Non-pigmented ciliary epithelial cell (primary cell): ENCODE measurements around the gene TNIK.

Experiments used
- DNase-seq: peaks from one replicate; pipeline ENCODE4 v3.0.0-alpha.2; 2010; ENCODE audit warnings: low read depth

TNIK gene

DNA sequence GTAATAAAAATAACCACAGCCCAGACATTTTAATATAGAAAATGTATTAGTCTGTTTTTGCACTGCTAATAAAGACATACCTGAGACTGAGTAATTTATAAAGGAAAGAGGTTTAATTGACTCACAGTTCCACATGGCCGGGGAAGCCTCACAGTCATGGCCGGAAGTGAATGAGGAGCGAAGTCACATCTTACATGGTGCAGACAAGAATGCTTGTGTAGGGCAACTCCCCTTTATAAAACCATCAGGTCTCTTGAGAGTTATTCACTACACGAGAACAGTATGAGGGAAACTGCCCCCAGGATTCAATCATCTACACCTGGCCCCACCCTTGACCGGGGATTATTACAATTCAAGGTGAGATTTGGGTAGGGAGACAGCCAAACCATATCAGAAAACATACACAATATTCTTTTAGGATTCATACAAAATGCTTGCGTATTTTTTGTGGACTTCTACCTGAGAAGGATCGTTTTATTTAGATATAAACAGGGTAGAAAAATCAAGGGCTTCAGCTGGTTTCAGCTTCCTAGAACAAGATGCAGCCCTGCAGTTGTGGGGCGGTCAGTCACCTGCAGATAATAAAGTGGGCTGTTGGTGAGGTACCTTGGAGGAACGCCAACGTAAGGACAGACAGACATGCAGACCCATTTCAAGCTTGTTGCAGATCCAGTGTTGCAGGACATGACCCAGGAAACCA lies 101.9 kb downstream of the TNIK start:
- DNase-seq: no peak

DNA sequence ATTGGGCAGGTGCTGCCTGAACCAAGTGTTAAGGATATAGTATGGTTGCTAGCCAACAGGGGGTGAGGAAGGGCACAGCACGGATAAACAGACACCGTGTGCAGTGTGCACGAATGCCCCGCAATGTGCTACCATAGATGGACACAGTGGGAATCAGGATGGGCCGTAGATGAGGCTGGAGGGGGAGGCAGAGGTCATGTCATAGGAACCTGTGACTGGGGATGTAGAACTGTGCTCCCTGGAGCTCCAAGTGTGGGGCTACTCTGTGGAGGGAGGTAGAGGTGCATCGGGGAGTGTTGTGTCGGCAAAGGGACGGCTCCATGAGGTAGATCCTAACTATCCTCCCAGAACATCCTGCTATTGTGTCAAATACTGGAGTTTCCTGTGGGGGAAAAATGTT lies 102.5 kb downstream of the TNIK start:
- no peak for DNase-seq

DNA sequence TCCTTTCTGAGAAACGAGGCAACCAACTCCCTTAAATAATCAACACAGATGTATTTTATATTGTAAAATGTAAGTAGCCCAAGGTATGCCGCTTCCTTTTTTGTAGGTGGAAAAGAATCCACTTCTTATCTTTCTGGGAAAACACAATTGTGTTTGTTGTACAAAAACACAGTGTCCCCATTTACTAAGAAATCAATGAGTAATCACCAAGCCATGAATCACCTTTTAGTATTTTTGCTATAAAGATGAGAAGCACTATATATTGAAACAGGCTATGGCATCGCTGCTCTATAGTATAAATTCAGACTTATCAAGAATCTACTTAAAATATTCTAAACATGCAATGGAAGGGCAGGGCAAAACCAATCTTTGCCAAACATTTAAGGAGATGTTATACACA lies 104.0 kb downstream of the TNIK start:
- no peak for DNase-seq

DNA sequence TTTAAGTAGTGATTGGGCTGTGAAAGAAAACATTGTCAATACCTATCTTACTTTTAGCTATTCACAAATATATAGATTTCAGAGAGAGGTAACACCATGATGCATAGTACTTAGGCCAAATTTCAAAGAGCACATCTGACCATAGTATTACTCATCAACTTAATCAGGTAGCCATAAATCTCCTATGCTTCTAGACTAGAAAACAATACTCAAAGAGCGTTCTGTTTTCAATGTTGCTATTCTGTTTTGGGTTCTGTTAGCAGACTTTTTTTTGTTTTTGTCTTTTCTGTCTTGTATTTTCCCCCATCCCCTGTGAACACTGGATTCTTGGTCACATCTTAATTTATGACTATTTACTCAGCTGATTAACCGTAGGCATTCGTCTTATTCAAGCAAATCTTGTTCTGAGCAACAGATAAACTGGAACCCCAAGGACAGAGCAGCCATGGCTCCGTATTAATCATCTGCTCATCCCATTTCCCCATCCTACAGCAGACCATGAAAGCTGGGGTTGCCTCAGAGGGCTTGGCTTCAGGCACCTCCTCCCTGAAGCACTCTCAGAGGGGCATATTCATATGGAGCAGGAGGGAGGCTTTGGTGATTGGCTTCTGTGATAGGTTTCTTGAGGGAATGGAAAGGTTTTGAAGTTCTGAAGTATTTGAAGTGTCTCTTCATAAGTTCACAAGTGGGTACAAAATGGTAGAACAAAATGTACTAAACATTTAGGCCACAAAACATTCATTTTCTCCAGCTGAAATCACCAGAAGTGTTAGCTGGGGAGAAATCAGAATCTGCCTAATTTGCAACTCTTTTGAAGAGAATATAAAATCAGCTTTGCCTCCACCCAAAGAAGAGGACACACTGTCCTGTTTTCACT lies 105.3 kb downstream of the TNIK start:
- no peak for DNase-seq

DNA sequence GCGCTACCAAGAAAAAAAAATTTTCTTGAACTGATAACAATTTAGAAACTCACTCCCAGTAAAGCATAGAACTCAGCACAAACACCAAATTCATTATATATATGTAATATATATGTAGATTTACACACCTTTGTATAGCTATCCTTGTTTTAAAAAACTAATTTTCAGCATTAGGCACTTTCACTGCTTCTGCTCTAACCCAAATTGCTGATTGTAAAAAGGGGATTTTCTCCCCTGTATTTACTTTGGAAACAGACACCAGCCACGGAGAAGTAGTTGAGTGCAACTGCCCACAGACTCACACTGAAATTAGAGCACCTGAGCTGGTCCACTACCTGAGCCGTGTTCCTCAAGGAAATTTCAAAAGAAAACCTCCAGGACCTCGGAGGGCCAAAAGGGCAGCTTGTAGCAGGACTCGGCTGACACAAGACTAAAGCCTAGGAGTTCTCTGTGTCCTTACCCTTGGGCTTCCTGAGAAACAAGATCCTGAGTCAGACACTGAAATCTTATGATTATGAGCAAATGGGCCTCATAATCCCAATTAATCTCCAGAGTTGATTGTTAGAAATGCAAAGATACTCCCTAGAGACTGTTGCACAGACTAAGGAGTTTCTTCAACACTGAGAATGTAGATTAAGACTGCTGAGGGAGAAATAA lies 106.0 kb downstream of the TNIK start:
- DNase-seq: no peak

DNA sequence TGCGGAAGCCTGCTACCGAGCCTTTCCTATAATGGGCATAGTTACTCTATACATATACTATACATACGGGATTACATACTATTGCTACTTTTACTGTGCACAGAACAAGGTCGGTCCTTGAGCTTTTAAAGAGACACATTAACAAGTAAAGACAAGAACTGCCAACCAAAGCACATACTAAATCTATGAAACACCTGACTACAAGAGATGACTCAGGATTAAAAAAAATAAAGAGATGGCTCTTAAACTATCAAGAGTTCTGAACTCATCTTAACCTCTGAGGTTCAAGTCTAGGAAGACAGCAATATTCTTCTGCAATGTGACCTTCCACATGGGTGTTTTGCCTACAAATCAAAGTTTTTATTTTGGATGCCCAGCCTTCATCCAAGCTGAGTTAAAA lies 106.8 kb downstream of the TNIK start:
- no peak for DNase-seq

DNA sequence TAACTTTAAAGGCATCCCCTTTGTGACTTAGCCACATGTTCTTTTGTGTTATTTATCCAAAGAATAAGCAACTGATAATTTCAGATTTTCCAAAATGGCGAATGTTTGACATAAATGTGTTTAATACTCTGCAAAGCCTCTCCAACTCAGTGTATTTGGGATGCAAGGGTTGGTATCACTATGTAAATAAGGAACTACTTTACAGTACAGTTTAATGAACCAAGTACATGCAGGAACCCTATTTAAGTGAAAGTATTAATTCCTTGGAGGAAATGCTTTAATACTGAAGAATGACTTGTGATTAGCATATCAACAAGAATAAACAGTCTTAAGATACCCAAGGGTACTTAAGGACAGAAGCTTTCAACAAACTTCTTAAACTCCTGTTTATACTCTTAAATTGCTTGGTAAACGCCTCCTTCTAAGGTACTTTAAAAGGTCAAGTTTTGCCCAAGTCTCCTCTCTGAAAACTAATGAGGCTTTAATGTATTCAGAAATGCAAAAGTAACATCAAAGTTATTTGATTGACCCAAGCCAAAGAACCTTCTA lies 107.7 kb downstream of the TNIK start:
- no peak for DNase-seq

DNA sequence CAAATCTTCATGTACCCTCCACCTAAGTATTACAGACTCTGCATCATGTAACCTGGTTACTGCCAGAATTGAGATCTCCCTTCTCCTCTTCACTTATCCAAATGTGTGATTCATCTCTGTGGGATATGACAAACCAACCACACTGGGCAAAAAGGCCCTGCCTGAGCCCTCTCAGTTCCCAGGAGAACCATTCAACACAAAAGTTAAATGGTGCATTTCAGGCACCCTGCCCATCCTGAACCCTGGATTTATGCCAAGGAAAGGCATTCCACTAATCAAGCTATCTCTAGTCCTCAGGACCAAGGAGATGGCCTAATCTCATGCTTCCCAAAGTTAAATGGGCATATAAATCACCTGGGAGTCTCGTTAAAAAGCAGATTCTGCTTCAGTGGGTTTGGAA lies 108.5 kb downstream of the TNIK start:
- DNase-seq: peak; percentile 67

DNA sequence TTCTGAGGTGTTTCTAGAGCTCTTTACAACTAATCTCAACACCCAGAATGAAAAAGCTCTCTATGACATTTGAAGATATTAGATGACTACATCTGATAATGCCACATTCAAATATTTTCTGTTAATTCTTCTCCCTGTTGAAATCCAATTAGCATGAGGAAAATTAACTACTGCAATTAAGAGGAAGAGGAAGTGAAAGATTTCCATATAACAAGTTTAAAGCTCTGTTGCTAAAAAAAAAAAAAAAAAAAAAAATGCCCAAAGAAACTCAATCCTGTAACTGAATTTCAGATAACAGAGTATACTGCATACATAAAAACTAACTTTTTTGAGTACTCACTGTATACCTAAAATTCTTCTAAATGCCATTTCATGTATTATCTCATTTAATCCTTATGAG lies 109.8 kb downstream of the TNIK start:
- no peak for DNase-seq

DNA sequence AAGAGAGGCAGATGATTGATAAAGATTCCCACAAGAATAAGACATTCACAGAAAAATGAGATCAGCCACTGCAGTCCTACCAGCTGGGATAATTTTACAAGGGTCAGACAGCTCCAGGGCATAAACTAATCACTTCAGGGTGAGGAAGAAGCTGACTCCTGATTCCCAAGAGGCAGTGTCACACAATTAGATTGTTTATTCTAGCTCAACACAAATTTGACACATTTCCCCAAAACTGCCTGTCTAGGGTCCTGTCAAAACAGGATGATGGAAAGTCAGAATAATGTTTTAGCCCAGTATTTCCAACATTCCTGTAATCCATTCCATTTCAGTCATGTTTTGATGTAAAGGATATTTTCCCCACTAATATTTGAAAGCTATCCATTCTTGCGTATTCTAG lies 110.8 kb downstream of the TNIK start:
- DNase-seq: no peak

DNA sequence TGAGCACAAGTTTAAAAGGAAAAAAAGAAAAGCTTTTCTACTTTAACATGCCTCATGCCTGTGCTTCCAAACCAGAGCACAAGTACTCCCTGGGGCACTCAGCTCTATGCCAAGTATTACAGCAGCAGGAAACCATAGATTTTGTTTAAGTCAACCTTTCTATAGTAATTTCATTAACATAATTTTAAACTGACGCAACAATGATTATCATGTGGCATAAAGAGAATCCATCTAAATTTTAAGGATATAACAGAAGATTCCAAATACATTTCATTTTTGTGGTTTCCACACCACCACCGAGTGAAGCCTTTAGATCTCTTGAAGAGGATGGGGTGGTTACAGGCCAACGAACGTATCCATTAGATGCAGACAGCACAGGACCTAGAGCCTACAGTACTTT lies 112.1 kb downstream of the TNIK start:
- no peak for DNase-seq

DNA sequence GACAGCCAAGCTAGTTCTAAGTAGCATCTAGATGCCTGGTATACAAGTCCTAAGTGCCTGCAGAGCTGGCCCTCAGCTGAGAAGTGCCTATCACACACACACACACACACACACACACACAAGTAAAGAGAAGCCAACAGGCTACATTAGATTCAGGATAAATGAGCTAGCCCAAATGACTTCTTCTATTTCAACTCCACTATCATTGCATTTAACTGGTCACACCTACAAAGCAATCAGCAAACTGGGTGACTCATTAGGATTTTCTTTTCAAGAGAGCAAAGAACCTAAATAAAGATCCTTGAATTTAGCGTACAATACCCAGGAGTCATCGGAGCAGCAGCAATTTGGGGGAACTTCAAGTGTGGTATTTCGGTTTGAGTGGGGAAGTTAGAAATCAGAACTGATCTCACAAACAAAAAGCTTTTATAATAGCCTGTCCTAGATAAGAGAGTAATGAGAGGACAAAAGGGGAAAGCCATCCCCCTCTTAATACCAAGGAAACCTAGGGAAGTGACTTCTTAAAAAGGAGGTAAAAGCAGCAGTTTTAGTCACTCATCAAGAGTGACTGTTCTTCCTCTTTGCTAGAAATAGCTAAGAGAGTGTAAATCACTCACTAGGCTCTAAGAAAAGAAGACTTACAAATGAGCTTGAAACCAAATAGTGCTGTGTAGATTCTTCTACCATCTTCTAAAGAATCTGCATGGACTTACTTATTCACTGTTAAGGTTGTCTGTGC lies 112.7 kb downstream of the TNIK start:
- DNase-seq: peak; percentile 9

DNA sequence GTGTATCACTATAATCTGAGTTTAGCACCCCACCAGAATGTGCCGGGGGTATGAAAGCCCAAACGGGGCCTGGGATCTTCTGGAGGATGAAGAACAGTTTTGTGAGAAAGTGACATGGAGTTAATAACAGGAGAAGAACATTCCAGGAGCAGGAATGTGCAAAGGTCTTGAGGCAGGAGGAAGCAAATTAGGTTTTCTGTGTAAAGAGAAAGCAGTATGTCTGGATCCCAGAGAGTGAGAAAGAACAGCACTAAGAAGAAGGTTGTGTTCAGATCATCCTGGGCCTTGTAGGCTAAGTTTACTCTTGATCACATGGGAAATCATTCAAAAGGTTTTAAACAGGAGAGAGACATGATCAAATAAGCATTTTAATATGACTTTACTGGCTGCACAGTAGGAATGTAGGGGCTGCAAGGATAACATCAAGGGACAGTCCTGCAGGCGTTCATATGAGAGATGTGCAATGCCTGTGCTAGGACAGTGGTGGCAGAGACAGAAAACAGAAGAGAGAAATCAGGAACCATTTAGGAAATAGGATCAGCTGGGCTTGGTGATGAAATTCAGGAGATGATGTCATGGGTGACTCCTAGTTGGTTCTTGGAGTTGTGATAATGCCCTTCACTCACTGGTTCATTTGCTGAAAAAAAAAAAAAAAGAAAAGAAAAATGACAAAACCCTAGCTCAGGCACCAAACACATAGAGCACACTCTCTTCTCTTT lies 113.5 kb downstream of the TNIK start:
- no peak for DNase-seq

DNA sequence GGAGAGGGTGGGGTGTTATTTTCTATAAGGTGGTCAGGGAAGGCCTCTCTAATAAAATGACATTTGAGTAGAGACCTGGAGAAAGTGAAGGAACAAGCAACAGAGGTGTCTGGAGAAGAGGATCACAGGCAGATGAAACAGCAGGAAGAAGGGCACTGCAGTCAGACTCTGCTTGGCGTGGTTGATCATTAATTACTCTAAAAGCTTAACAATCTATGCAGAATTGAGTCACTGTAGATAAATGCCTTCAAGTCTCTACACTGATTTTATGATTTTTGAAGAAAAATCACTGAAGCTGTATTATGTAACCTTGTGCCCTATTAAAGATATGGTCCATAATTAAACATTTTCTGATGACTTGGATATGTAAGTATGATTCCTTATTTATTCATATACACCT lies 114.2 kb downstream of the TNIK start:
- no peak for DNase-seq

DNA sequence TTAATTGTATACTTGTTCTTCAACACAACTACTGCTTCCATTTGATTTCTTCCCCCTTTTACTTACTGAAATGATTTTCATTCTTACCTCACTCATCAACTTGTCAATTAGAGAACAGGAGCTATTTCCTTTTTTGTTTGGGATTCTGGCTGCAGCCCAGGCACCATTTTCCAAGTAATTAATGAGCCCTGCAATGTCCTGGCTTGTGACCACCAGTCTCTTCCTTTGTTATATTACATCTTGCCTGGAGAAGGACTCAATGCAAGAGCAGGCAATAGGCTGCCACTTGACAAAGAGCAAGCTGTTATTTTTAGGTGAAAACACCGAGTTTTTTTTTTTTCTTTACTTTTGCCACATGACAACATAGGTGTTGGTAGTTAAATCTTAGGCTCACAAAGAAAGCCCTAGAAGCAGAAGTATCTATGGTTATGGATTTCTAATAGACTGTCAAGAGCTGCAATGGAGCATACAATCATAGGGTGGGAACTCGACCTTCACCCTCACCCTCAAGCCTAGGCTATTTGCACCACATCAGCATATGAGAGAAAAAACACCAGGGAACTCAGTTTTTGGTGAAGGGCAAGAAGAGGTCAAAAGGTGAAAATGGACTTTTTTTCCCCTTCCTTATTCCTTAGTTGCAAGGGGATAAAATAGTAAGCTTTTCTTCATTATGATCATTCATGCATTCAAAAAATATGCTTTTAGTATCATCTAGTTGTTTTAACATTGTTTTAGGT lies 114.9 kb downstream of the TNIK start:
- DNase-seq: no peak

DNA sequence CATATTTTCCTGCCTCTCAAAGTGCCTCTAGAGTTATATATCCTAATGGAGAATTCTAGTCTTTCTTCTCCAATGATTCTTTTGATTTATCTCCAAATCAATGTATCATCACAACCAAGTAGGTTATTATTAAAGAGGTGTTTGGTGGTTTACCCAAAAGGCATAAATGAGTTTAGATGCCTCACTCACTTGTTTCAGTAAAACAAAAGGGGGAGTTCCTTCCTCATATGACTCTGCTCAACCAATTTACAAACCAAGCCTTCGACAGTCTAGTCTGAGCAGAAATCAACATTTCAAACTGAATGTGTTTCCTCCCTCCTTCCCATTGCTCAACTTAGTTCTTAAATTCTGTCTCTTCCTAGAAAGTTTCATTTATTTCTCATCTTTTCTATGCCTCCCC lies 116.5 kb downstream of the TNIK start:
- no peak for DNase-seq

DNA sequence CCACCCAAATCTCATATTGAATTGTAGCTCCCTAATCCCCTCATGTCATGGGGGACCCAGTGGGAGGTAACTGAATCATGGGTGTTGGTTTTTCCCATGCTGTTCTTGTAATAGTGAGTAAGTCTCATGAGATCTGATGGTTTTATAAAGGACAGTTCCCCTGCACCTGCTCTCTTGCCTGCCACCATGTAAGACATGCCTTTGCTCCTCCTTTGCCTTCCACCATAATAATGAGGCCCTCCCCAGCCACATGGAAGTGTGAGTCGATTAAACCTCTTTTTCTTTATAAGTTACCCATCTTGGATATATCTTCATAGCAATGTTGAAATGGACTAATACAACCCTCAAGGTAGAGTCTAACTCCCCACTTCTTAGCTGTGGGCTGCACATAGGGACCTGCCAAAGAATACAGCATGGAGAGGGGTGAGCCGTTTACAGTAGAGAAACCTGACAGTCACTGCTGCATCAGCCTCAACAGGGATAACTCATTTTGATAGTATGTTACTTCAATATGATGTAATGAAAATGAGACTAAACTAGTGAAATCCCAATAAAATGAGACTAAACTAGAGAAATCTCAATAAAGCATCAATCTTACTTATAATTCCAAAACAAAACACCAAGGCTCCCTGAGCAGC lies 117.3 kb downstream of the TNIK start:
- no peak for DNase-seq

DNA sequence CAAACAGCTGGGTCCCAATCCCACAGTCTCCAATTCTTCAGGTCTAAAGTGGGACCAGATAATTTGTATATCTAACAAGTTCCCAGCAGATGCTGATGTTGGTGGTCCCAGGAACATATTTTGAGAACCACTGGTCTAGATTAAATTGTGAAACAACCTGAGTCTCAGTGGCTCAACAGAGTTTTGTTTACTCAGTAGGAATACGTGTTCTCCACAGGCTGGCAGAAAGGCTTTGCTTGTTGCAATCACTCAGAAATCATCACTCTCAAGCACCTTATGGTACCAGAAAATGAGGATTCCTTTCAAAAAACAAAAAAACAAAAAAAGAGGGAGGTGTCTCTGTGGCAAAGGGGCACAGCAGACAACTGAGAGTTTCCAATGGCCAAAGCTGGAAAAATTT lies 118.0 kb downstream of the TNIK start:
- DNase-seq: no peak

DNA sequence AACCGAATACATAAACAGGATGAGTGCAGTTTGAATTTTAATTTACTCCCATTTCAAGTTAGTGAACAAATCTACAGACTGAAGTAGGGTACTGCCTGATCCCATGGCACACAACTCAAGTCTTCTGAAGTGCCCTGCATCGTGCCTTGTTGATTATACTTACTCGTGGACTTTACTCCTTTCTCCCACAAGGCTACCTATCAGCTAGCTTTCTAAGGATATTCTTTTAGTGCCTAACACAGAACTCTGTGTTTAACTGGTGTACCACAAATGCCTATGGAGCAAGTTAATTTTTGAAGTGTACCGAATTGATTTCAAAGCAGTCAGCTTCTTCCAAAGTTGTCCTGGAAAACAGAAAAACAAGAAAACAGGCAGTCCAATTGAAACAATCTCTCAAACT lies 119.8 kb downstream of the TNIK start:
- DNase-seq: no peak

DNA sequence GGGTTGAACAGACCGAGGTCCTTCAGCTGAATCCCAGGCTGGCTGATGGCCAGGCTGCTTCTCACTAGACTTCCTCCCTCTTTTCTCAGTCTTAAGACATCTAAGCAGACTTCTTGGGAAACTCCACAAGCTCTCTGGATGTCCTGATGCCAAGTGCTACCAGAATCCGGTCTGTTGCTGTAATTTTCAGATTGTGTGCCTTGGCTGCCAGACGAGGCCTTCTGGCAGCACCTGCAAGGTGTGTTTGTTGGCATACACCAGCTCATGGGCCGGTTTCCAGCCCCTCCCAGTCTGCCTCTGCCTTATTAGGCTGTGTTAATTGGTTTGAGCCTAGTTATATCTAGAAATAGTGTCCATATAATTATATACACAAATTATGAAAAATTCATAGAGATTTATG lies 120.6 kb downstream of the TNIK start:
- DNase-seq: no peak
